ENCODE measurements around the gene GLT6D1. TPM values are rescaled to one million over a fixed set of nuclear protein-coding genes. Genes with fewer than 3 reads are reported as not detected.

Gene GLT6D1
- polyA plus RNA-seq, 1 donor from 2014 or later: not detected

DNA sequence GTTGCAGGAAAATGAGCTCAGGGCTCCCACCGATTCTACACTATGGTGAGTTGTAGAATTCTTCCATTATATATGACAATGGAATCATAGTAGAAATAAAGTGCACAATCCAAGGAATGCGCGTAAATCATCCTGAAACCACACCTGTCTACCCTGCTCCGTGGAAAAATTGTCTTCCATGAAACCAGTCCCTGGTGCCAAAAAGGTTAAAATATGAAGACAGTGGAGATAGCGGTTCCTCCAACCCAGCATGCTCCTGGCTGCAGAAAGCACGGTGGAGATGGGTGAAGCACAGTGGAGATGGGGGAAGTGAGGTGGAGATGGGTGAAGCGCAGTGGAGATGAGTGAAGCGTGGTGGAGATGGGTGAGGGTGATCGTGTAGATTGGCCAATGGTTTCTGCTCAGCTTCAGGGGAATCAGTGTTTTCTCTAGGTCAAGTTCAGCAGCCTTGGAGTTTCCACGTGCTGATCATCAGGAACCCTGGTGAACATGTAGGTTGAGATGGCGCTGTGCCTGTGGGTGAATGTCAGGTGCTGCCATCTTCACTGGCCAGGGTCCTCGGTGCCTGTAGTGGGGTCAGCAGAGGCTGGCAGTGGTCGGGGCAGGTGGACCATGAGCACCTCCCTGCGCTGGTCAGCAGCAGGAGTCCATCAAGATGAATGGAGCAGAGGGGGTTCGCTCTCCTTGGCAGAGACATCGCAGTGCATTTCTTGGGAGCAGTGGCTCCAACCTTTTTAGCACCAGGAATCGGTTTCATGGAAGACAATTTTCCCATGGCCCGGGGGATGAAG is 57.5 kb downstream of the GLT6D1 start:
- peaks cover 0 to 1% (median 0%) of the 10 kb centered on the region in 3 donors for H3K4me1 Mint-ChIP-seq
- no peaks in the 10 kb centered on the region for H3K36me3 Mint-ChIP-seq
- H3K27me3 Mint-ChIP-seq: peaks cover 7% of the 10 kb centered on the region
- H3K4me3 Mint-ChIP-seq: no peak overlapping the region
- H3K9me3 Mint-ChIP-seq: peaks cover 0 to under 1% (median 0%) of the 10 kb centered on the region in 3 donors
- no peak overlapping the region for H3K27ac Mint-ChIP-seq

DNA sequence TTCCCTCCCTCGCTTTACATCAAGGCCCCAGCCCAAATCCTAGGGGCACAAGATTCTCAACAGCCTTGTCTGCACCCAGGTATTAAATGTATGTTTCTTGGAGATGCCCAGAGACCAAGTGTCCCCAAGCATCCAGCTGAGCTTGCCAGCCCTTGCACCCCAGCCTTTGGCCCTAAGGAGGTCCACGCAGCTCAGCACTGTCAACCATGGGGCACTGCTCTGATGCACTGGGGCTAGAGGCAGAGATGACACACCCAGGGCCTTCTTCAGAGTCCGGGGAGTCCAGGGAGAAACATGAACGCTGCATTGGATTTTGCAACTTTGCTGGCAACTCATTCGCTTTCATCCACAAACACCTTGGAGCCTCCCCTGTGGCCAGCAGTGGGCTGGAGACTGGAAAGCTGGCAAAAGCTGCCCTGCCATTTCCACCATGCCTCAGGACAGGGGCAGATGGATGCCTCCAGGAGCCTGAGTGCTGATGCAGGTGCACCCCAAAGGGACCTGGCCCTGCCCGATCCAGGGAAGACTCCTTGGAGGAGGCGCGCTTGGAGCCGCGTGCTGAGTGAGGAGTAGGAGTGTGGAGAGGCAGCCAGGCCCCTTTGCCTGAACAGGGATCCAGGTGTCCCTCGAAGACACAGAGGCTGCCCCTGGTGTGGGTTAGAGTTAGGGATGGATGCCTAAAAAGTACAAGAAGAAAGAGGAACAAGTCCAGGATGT is 58.5 kb downstream of the GLT6D1 start:
- no peak overlapping the region for H3K27ac Mint-ChIP-seq

GRCh38 chr9:135579889-135580660 is 59.3 kb downstream of the GLT6D1 start:
- H3K27me3 Mint-ChIP-seq: peaks cover 7% of the 10 kb centered on the region
- H3K27ac Mint-ChIP-seq: no peak overlapping the region
- peaks cover 0 to 1% (median 0%) of the 10 kb centered on the region in 3 donors for H3K4me1 Mint-ChIP-seq
- peak overlapping the region in 1 of 4 donors; percentile 17 for H3K4me3 Mint-ChIP-seq
- no peaks in the 10 kb centered on the region for H3K9me3 Mint-ChIP-seq
- no peaks in the 10 kb centered on the region for H3K36me3 Mint-ChIP-seq

More for the DNA sequence above, 58.5 kb downstream of the GLT6D1 start:
- H3K27me3 Mint-ChIP-seq: peaks cover 7% of the 10 kb centered on the region
- peaks cover 0 to 1% (median 0%) of the 10 kb centered on the region in 3 donors for H3K4me1 Mint-ChIP-seq
- no peak overlapping the region for H3K4me3 Mint-ChIP-seq
- no peaks in the 10 kb centered on the region for H3K9me3 Mint-ChIP-seq
- H3K36me3 Mint-ChIP-seq: no peaks in the 10 kb centered on the region

GRCh38 chr9:135579356-135579755 is 60.0 kb downstream of the GLT6D1 start:
- Mint-ChIP-seq H3K27me3 (peaks cover 7% of the 10 kb centered on the region), H3K4me3 (no peak overlapping the region), H3K27ac (no peak overlapping the region), H3K36me3 (no peaks in the 10 kb centered on the region), H3K4me1 (peaks cover 0 to 1% (median 0%) of the 10 kb centered on the region in 3 donors), H3K9me3 (no peaks in the 10 kb centered on the region)

DNA sequence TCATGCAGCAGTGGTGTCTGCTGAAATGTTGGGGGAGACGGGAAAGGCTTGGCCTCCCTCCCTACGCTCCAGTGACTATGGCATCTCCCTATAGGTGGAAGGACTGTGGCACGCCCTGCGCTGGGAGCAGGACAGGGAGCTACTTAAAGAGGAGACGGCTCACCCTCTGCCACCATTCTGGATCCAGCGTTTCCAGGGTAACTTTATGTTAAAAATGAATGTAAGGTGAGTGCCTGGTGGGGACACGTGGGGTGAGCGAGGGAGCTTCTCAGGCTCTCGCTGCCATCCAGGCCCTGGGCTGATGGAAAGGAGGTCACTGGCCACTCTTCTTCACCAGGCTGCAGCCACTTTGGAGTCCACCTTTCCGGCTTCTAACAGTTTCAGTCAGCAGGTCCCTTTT is 62.1 kb downstream of the GLT6D1 start:
- H3K9me3 Mint-ChIP-seq: no peaks in the 10 kb centered on the region
- no peaks in the 10 kb centered on the region for H3K4me1 Mint-ChIP-seq
- no peak overlapping the region for H3K4me3 Mint-ChIP-seq
- H3K27me3 Mint-ChIP-seq: peaks cover 4% of the 10 kb centered on the region
- no peaks in the 10 kb centered on the region for H3K36me3 Mint-ChIP-seq
- H3K27ac Mint-ChIP-seq: no peak overlapping the region

DNA sequence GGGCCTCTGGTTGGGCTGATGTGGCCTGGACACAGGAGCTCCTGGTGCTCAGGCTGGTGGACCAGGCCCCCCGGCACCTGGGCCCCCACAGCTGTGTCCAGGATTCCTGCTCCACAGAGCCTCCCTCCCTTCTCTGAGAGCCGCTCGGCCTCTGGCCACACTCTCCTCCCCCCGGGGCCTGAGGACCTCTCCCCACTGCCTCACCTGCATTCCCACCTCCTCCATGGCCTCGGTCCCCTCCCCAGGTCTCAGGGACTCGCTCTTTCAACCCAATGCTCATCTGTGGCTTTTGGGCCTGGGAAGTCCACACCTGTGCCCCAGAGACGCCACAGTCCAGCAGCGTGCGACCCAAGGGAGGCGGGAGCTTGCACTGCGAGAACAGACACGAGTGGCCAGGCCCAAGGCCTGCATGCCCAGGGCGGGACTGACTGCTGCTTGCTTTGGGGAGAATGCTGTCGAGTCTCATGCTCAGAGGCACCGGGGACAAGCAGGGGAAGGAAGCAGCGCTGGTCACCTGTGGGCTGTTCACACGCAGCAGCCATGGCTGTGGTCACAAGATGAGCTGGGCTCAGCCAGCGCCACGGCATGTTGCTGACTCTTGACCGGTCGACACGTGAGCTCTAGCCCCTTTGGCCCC is 63.2 kb downstream of the GLT6D1 start:
- H3K36me3 Mint-ChIP-seq: no peaks in the 10 kb centered on the region
- H3K4me3 Mint-ChIP-seq: no peak overlapping the region
- no peaks in the 10 kb centered on the region for H3K27me3 Mint-ChIP-seq
- no peak overlapping the region for H3K27ac Mint-ChIP-seq
- no peaks in the 10 kb centered on the region for H3K4me1 Mint-ChIP-seq
- H3K9me3 Mint-ChIP-seq: no peaks in the 10 kb centered on the region

GRCh38 chr9:135574943-135575342 is 64.4 kb downstream of the GLT6D1 start:
- H3K9me3 Mint-ChIP-seq: peaks cover 0 to 6% (median 0%) of the 10 kb centered on the region in 3 donors
- H3K27ac Mint-ChIP-seq: no peak overlapping the region
- no peaks in the 10 kb centered on the region for H3K36me3 Mint-ChIP-seq
- H3K27me3 Mint-ChIP-seq: no peaks in the 10 kb centered on the region
- H3K4me1 Mint-ChIP-seq: no peaks in the 10 kb centered on the region
- no peak overlapping the region for H3K4me3 Mint-ChIP-seq

DNA sequence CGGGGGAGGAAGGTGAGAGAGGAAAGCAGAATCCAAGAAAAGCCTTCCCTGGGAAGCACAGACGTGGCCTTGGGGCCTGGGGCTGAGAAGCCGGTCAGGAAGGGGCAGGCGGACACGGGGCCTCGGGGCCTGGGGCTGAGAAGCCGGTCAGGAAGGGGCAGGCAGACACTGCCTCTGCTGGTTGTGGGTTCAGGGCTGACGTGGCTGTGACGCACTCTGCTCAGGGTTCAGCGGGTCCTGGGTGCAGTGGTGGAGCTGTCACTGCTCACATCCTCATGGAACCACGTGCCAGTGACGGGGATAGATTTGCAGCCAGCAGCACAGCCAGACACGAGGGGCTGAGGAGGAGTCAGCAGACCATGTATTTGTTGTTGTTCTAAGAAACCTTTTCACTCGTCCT is 65.0 kb downstream of the GLT6D1 start:
- Mint-ChIP-seq H3K4me1 (no peaks in the 10 kb centered on the region), H3K27me3 (no peaks in the 10 kb centered on the region), H3K4me3 (no peak overlapping the region), H3K9me3 (peaks cover 2 to 8% (median 2%) of the 10 kb centered on the region in 3 donors), H3K27ac (no peak overlapping the region), H3K36me3 (no peaks in the 10 kb centered on the region)

Other genes starting within 250 kb of the GLT6D1 start
- gene PPP1R26, start 159.8 kb downstream of the GLT6D1 start, polyA plus RNA-seq: 1.7 TPM
- gene MRPS2, start 138.9 kb downstream of the GLT6D1 start, polyA plus RNA-seq: 65.7 TPM
- not detected for gene LCN1, start 118.1 kb downstream of the GLT6D1 start, polyA plus RNA-seq
- not detected for gene OBP2A, start 93.4 kb downstream of the GLT6D1 start, polyA plus RNA-seq
- gene PAEP, start 77.8 kb downstream of the GLT6D1 start, polyA plus RNA-seq: not detected
- not detected for gene LCN9, start 23.8 kb upstream of the GLT6D1 start, polyA plus RNA-seq
- gene SOHLH1, start 59.9 kb upstream of the GLT6D1 start, polyA plus RNA-seq: not detected
- gene KCNT1, start 62.6 kb upstream of the GLT6D1 start, polyA plus RNA-seq: not detected